IMR-90 (cell line): ENCODE data around the gene EGFL8.

Experiments
- MAFK ChIP-seq: IDR thresholded peaks from 2 replicates; pipeline ENCODE4 v1.6.1; 2012; ENCODE audit warnings: low read depth, low read length, improper control_type of control experiment
- MXI1 ChIP-seq: IDR thresholded peaks from 2 replicates; pipeline ENCODE4 v1.6.1; 2012; ENCODE audit warnings: low read depth, mild to moderate bottlenecking, low read length, moderate library complexity, borderline replicate concordance
- NFE2L2 ChIP-seq: fragments of 150-350 bp; IDR thresholded peaks from 2 replicates; pipeline ENCODE4 v1.6.1; 2016; ENCODE audit warnings: low read depth, mild to moderate bottlenecking, low read length
- POLR2A ChIP-seq: IDR thresholded peaks from 2 replicates; pipeline ENCODE4 v1.6.1; 2012; ENCODE audit warnings: mild to moderate bottlenecking, low read depth, low read length
- RCOR1 ChIP-seq: IDR thresholded peaks from 2 replicates; pipeline ENCODE4 v1.6.1; 2012; ENCODE audit warnings: mild to moderate bottlenecking, low read length, improper control_type of control experiment; ENCODE audit not compliant: insufficient replicate concordance
- RFX5 ChIP-seq: IDR thresholded peaks from 2 replicates; pipeline ENCODE4 v1.8.0; 2012; ENCODE audit warnings: low read depth, mild to moderate bottlenecking, low read length, moderate library complexity
- TF ChIP-seq, protein P1 (sequence below): conservative IDR thresholded peaks from 2 replicates; pipeline ENCODE4 v1.5.1; 2012; ENCODE audit warnings: mild to moderate bottlenecking, low read depth, low read length, improper control_type of control experiment
- TF ChIP-seq, protein P2 (sequence below): fragments of 150-350 bp; IDR thresholded peaks from 2 replicates; pipeline ENCODE4 v1.6.1; 2017; ENCODE audit warnings: mild to moderate bottlenecking, antibody characterized with exemption, low read length, low read depth
- TF ChIP-seq, protein P3 (sequence below): fragments of 150-350 bp; IDR thresholded peaks from 2 replicates; pipeline ENCODE4 v1.6.1; 2016; ENCODE audit warnings: low read depth, mild to moderate bottlenecking, low read length, moderate library complexity, borderline replicate concordance

DNA sequence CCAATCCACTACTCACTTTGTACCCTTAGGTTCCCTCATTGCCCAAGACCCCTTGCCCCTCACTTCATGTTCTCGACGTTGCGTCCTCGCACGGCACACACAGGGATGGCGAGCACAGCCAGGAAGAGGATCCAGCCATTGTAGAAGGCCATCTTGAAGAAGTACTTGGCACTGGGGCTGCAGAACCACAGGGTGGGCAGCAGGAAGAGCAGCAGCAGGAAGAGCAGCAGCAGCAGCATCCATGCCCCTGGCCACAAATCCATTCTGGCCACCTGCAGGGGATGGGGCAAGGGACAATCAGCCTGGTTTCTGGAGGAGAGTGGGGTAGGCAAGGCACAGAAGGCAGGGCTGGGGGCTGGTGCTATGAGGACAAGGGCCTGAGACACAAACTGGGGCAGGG lies 6.8 kb downstream of the EGFL8 start:
- TF ChIP-seq POLR2A (no peak), RCOR1 (no peak), NFE2L2 (no peak), RFX5 (no peak), MAFK (no peak), MXI1 (no peak)
- TF ChIP-seq, protein P1, sequence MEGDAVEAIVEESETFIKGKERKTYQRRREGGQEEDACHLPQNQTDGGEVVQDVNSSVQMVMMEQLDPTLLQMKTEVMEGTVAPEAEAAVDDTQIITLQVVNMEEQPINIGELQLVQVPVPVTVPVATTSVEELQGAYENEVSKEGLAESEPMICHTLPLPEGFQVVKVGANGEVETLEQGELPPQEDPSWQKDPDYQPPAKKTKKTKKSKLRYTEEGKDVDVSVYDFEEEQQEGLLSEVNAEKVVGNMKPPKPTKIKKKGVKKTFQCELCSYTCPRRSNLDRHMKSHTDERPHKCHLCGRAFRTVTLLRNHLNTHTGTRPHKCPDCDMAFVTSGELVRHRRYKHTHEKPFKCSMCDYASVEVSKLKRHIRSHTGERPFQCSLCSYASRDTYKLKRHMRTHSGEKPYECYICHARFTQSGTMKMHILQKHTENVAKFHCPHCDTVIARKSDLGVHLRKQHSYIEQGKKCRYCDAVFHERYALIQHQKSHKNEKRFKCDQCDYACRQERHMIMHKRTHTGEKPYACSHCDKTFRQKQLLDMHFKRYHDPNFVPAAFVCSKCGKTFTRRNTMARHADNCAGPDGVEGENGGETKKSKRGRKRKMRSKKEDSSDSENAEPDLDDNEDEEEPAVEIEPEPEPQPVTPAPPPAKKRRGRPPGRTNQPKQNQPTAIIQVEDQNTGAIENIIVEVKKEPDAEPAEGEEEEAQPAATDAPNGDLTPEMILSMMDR: no peak
- TF ChIP-seq, protein P2, sequence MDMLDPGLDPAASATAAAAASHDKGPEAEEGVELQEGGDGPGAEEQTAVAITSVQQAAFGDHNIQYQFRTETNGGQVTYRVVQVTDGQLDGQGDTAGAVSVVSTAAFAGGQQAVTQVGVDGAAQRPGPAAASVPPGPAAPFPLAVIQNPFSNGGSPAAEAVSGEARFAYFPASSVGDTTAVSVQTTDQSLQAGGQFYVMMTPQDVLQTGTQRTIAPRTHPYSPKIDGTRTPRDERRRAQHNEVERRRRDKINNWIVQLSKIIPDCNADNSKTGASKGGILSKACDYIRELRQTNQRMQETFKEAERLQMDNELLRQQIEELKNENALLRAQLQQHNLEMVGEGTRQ: no peak
- TF ChIP-seq, protein P3, sequence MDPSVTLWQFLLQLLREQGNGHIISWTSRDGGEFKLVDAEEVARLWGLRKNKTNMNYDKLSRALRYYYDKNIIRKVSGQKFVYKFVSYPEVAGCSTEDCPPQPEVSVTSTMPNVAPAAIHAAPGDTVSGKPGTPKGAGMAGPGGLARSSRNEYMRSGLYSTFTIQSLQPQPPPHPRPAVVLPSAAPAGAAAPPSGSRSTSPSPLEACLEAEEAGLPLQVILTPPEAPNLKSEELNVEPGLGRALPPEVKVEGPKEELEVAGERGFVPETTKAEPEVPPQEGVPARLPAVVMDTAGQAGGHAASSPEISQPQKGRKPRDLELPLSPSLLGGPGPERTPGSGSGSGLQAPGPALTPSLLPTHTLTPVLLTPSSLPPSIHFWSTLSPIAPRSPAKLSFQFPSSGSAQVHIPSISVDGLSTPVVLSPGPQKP: no peak
